ENCODE results near the gene A4GALT.
A peak's percentile ranks its signal among the peaks of the same experiment; 100 is the strongest.
"Not testable (repeated sequence)": the region's sequence is repeated elsewhere in the genome, so short reads cannot be mapped to it uniquely, and the experiment has no call there.

Gene A4GALT

DNA sequence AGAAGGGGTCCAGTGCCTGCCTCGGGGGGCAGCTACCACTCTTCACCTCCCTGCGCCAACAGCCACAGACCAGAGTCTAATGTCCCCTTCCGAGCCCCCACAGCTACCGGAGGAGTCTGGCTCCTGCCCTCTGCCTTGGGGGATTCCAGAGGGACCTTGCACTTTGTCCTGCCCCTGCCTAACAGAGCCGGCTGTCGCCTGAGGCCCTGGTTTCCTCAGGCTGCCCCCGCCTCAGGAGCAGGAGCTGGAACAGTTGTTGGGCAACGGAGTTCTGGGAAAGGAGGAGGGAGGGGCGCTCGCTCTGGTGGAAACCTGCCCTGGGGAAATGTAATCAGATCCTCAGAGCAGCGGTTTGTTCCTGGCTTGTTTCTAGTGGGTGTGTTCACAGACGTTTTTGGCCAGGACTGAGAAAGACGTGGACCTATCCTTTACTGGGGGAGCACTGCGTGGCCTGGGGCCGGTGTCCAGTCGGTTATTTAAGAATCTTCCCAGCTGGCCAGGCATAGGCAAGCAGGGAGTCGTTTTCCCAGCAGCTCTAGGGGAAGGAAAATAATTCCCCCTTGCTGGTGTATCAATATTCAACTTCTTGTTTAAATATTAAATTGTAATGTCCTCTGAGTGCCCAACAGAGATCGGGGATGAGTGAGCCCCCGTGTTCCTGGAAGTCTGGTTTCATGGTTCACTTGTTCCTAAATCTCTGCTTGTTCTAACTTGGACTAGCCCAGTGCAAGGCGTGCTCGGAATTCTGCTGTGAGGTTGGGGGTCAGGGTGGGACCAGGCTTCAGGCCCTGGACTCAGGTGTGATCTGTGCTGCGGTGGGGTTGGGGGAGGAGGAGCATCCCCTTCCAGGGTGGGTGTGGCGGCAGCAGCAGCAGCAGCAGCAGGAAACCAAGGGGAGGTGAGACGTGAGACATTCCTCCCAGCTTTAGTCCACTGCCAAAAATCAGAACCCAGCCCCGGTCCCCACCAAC lies 32.1 kb downstream of the A4GALT start:
- no peaks in the 10 kb centered on the region for H3K4me1 Mint-ChIP-seq (ENCODE audit: low read depth)
- H3K27me3 Mint-ChIP-seq (ENCODE audit: low read depth): no peaks in the 10 kb centered on the region
- H3K4me3 Mint-ChIP-seq: no peak overlapping the region
- no peaks in the 10 kb centered on the region for H3K9me3 Mint-ChIP-seq
- no peak for DNase-seq (ENCODE audit: low spot score)
- no peak overlapping the region for H3K27ac Mint-ChIP-seq
- no peaks in the 10 kb centered on the region for H3K36me3 Mint-ChIP-seq (ENCODE audit: low read depth)

DNA sequence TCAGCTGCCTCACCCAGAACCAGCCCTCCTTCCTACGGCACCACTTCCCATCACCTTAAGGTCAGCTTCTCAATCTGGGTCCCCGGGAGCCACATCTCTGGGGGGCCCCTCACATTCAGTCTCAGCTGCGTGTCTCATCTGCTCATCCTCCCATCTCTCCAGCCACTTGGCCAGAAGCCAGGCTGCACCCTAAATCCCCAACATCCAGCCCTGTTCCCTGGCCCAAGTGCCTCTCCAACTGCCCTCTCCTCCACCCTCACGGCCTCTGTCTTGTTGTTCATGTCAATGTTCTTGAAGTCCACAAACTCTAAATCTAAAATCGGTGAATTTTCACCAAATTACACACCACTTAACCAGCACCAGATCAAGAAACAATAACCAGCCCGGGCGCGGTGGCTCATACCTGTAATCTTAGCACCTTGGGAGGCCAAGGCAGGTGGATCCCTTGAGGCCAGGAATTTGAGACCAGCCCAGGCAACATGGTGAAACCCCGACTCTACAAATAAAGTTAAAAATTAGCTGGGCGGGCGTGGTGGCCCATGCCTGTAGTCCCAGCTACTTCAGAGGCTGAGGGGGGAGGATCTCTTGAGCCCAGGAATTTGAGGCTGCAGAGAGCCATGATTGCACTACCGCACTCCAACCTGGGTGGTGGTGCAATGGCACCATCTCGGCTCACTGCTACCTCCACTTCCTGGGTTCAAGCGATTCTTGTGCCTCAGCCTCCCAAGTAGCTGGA lies 33.7 kb downstream of the A4GALT start:
- Mint-ChIP-seq H3K9me3 (no peaks in the 10 kb centered on the region), H3K36me3 (ENCODE audit: low read depth) (no peaks in the 10 kb centered on the region), H3K4me3 (no peak overlapping the region), H3K27me3 (ENCODE audit: low read depth) (peaks cover 5% of the 10 kb centered on the region), H3K27ac (no peak overlapping the region), H3K4me1 (ENCODE audit: low read depth) (no peaks in the 10 kb centered on the region)
- DNase-seq (ENCODE audit: low spot score): no peak

DNA sequence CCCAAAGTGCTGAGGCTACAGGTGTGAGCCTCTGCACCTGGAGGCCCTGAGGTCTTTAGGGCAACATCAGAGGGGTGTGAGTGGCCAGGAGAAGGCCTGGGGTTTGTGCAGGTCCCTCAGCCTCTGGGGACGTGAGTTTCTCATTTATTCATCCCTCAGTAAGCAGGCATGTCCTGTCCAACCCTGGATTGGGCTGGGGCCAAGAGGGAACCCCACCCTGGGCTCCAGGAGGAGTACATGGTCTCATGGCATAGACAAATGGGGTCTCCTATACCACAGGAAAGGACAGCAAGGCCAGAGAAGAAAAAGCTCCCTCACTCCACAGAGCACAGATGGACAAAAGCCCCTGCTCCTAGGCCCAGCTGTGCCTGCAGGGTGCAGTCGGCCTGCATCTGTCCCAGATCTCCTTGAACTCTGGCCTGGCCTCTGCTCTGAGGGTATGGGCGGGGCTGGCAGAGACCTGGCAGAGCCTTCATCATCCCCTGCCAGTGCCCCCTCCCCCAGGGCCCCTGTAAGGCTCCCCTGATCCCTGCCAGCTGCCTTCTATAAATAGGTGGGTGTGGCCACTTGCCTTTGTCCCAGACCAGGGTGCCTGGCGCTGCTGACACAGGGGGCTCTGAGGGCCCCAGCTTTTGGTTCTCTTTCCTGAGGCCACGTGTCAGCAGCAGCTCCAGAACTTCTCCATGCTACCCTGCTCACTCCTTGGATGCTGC lies 34.6 kb downstream of the A4GALT start:
- Mint-ChIP-seq H3K36me3 (ENCODE audit: low read depth) (no peaks in the 10 kb centered on the region), H3K4me1 (ENCODE audit: low read depth) (no peaks in the 10 kb centered on the region), H3K4me3 (no peak overlapping the region), H3K27me3 (ENCODE audit: low read depth) (peaks cover 5% of the 10 kb centered on the region), H3K27ac (no peak overlapping the region), H3K9me3 (no peaks in the 10 kb centered on the region)
- DNase-seq (ENCODE audit: low spot score): no peak

DNA sequence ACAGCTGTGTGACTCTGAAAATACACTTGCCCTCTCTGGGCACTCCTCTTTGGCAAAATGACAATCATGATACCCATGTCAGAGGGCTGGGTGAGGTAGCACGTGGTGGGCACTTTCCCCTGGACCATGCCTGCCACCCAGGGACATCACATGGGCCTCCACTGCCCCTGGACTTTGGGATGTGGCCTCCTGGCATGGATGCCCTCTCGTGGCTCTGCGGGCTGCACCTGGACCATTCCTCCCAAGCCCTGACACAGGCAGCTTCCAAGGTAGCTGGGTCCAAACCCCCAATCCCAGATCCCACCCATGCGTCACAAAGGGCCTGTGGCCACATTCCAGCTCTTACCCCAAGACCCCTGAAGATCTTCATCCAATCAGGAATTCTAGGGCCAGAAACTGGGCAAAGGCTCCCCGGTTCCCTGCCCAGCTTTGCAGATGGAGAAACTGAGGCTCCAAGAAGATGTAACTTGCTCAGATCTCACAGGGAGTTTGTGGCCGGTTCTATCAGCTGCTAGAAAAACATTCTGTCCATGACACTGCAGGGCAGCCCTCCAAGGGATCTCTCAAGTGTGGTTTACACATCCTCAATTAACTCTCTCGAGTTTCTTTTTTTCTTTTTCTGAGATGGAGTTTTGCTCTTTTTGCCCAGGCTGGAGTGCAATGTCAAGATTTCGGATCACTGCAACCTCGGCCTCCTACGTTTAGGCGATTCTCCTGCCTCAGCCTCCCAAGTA lies 36.0 kb downstream of the A4GALT start:
- no peaks in the 10 kb centered on the region for H3K9me3 Mint-ChIP-seq
- no peaks in the 10 kb centered on the region for H3K36me3 Mint-ChIP-seq (ENCODE audit: low read depth)
- no peak overlapping the region for H3K4me3 Mint-ChIP-seq
- H3K27me3 Mint-ChIP-seq (ENCODE audit: low read depth): peaks cover 5% of the 10 kb centered on the region
- DNase-seq (ENCODE audit: low spot score): no peak
- H3K4me1 Mint-ChIP-seq (ENCODE audit: low read depth): no peaks in the 10 kb centered on the region
- no peak overlapping the region for H3K27ac Mint-ChIP-seq

DNA sequence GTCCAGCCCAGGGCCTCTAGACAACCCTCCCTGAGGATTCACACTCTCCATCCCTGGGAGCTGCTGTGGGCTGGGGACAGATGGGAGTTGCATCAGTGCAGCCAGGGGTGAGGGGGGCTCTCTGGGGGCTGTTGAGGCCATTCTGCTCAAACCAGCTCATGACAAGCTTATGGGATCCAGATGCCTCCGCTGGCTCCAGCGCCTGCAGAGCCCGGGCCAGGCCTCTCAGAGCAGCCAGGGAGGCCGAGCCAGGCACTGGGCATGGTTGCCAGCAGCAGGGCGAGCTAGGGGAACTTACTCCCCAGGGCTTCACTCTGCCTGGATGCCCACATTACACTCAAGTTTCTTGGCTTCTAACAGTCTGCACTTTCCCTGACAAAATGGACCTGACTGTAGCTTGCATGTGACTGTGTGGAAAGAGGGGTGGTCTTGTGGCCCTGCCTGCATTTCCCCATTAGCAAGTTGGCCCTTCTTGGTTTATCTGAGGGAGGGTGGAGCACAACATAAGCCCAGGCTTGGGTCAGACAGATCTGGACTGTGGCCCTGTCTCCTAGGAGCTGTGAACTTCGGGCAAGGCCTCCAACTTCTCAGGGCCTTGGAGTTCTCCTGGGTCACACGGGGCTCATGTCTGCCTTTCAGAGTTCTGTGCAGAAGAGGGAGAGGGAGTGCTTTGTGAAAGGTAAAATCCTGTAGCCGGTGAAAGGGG lies 36.9 kb downstream of the A4GALT start:
- no peak overlapping the region for H3K27ac Mint-ChIP-seq
- H3K4me3 Mint-ChIP-seq: no peak overlapping the region
- no peak for DNase-seq (ENCODE audit: low spot score)
- no peaks in the 10 kb centered on the region for H3K4me1 Mint-ChIP-seq (ENCODE audit: low read depth)
- H3K27me3 Mint-ChIP-seq (ENCODE audit: low read depth): peaks cover 7% of the 10 kb centered on the region
- H3K9me3 Mint-ChIP-seq: no peaks in the 10 kb centered on the region
- no peaks in the 10 kb centered on the region for H3K36me3 Mint-ChIP-seq (ENCODE audit: low read depth)

DNA sequence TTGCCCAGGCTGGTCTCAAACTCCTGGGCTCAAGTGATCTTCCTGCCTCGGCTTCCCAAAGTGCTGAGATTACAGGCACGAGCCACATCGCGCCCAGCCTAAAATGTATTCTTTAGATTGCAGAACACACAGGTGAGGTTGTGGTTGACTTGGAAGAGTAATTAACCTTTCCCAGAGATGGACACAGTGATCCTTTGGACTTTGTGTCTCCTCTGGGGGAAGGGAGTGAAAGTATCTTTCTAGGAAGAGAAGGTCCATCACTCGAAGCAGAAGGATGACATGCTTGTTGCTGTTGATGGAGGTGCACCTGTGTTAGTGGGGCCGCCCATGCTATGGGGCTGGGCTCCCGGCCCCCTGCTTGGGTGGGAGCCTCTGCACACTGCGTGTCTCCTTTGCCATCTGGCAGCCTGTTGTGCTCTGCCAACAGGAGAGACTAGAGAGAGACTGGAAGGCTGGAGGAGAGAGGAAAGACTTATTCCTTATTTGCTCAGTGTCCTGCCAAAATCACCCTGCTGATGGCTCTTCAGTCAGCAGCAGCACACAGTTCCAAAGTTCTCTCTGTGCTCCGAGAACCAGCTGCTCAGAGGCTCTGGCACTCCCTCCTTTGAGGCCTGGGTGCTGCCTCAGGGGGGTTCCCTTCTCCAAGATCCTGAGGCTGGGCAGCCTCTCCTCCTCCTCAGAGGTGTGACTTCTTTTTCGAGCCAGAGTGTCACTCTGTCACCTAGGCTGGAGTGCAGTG lies 38.4 kb downstream of the A4GALT start:
- no peak for DNase-seq (ENCODE audit: low spot score)
- Mint-ChIP-seq H3K27me3 (ENCODE audit: low read depth) (peaks cover 12% of the 10 kb centered on the region), H3K4me3 (no peak overlapping the region), H3K27ac (no peak overlapping the region), H3K36me3 (ENCODE audit: low read depth) (no peaks in the 10 kb centered on the region), H3K9me3 (peaks cover 7% of the 10 kb centered on the region), H3K4me1 (ENCODE audit: low read depth) (no peaks in the 10 kb centered on the region)

DNA sequence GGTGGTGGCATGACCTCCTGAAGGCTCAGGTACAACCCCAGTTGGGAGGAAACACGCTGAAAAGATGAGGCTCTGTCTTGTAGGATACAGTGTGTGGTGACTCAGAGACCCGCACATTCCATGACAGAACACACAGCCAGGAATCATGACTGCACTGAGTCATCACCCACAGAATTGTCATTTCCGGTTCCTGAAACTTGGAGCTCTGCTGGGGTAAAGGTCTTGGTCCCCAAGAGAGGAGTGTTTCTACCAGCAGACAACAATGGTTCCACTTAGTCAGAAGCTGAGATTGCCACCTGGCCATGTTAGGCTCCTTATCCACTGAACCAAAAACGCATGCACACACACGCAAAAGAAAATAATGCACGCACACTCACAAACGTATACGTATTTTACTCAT lies 40.0 kb downstream of the A4GALT start:
- H3K36me3 Mint-ChIP-seq (ENCODE audit: low read depth): no peaks in the 10 kb centered on the region
- peak; percentile 8 for DNase-seq (ENCODE audit: low spot score)
- peaks cover 12% of the 10 kb centered on the region for H3K27me3 Mint-ChIP-seq (ENCODE audit: low read depth)

DNA sequence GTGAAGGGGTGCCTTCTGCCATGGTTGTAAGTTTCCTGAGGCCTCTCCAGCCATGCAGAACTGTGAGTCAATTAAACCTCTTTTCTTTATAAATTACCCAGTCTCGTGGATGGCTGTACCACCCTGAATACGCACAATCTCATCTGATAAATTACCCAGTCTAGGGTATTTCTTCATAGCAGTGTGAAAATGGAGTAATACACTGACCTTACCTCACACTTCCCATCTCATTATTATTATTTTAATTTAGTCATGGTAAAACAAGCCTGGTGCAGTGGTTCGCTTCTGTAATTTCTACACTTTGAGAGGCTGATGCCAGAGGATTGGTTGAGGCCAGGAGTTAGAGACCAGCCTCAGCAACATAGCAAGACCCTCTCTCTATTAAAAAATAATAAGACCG lies 41.0 kb downstream of the A4GALT start:
- DNase-seq (ENCODE audit: low spot score): no peak
- no peaks in the 10 kb centered on the region for H3K4me1 Mint-ChIP-seq (ENCODE audit: low read depth)
- H3K4me3 Mint-ChIP-seq: no peak overlapping the region
- peaks cover 12% of the 10 kb centered on the region for H3K27me3 Mint-ChIP-seq (ENCODE audit: low read depth)
- no peak overlapping the region for H3K27ac Mint-ChIP-seq
- H3K9me3 Mint-ChIP-seq: peaks cover 7% of the 10 kb centered on the region
- H3K36me3 Mint-ChIP-seq (ENCODE audit: low read depth): no peaks in the 10 kb centered on the region

More for the DNA sequence above, 40.0 kb downstream of the A4GALT start:
- no peak overlapping the region for H3K4me3 Mint-ChIP-seq
- H3K9me3 Mint-ChIP-seq: peaks cover 7% of the 10 kb centered on the region
- no peaks in the 10 kb centered on the region for H3K4me1 Mint-ChIP-seq (ENCODE audit: low read depth)
- H3K27ac Mint-ChIP-seq: no peak overlapping the region

DNA sequence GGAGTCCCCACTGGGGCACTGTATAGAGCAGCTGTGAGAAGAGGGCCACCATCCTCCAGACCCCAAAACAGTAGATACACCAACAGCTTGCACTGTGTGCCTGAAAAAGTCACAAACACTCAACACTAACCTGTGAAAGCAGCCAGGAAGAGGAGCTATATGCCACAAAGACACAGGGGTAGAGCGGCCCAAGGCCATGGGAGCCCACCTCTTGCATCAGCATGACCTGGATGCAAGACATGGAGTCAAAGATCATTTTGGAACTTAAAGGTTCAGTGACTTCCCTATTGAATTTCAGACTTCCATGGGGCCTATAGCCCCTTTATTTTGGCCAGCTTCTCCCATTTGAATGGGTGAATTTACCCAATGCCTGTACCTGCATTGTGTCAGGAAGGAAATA lies 41.8 kb downstream of the A4GALT start:
- H3K9me3 Mint-ChIP-seq: peaks cover 7% of the 10 kb centered on the region
- H3K36me3 Mint-ChIP-seq (ENCODE audit: low read depth): no peaks in the 10 kb centered on the region
- no peaks in the 10 kb centered on the region for H3K4me1 Mint-ChIP-seq (ENCODE audit: low read depth)
- H3K27me3 Mint-ChIP-seq (ENCODE audit: low read depth): peaks cover 14% of the 10 kb centered on the region
- DNase-seq (ENCODE audit: low spot score): no peak
- H3K4me3 Mint-ChIP-seq: no peak overlapping the region
- H3K27ac Mint-ChIP-seq: no peak overlapping the region

DNA sequence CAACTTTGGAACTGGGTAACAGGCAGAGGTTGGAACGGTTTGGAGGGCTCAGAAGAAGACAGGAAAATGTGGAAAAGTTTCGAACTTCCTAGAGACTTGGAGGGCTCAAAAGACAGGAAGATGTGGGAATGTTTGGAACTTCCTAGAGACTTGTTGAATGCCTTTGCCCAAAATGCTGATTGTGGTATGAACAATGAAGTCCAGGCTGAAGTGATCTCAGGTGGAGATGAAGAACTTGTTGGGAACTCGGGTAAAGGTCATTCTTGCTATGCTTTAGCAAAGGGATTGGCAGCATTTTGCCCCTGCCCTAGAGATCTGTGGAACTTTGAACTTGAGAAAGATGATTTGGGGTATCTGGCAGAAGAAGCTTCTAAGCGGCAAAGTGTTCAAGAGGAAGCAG lies 42.7 kb downstream of the A4GALT start:
- not testable (repeated sequence) for H3K4me1 Mint-ChIP-seq (ENCODE audit: low read depth); DNase-seq (ENCODE audit: low spot score); H3K36me3 Mint-ChIP-seq (ENCODE audit: low read depth); H3K9me3 Mint-ChIP-seq; H3K4me3 Mint-ChIP-seq; H3K27ac Mint-ChIP-seq
- H3K27me3 Mint-ChIP-seq (ENCODE audit: low read depth): peaks cover 11% of the 10 kb centered on the region

DNA sequence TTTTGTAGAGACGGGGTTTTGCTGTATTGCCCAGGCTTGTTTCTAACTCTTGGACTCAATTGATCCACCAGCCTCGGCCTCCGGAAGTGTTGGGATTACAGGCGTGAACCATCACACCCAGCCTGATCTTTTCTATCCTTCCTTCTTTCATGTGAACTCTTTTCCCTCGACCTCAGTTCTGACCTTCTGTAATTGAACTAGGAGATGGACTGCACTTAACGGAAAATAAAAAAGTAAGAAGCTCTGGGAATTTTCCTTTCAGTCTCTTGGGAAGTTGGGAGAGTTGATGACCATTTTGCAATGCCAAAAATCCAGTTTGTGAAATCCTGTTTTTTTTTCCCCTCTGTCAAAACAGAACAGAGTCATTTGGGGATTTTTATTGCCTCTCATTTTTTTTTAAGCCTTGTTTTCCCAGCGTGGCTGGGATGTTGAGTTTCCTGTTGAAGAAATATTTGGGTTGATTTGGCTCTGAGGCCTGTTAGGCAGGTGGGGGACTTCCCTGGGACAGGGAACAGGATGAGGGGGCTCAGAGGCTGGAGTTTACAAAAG lies 44.5 kb downstream of the A4GALT start:
- DNase-seq (ENCODE audit: low spot score): no peak
- Mint-ChIP-seq H3K4me1 (ENCODE audit: low read depth) (peaks cover 4% of the 10 kb centered on the region), H3K27ac (no peak overlapping the region), H3K9me3 (peaks cover 7% of the 10 kb centered on the region), H3K27me3 (ENCODE audit: low read depth) (peaks cover 9% of the 10 kb centered on the region), H3K36me3 (ENCODE audit: low read depth) (no peaks in the 10 kb centered on the region), H3K4me3 (no peak overlapping the region)

DNA sequence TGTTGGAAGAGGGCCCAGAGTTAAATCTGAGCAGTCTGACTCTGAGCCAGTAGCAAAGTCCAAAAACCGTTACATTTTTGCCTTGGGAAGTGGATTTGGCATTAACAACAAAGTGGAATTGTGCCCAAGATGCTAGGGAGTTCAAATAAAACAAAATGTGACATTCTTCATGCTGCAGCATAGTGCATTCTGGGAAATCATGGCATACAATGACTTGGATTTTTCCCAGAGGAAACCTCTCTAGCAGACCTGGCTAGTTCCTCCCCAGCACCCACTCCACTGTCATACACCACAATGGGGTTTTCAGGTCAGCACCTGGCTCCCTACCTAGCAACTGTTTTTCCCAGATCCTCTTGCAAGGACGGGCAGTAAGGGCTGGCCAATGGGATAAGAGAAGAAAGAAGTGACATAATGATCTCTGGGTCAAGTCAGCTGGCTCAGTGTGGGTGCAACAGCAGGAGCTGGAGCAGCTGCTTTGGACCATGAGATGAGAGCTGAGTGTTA lies 46.7 kb downstream of the A4GALT start:
- H3K36me3 Mint-ChIP-seq (ENCODE audit: low read depth): no peaks in the 10 kb centered on the region
- H3K9me3 Mint-ChIP-seq: peaks cover 7% of the 10 kb centered on the region
- H3K4me3 Mint-ChIP-seq: no peak overlapping the region
- DNase-seq (ENCODE audit: low spot score): no peak
- no peak overlapping the region for H3K27ac Mint-ChIP-seq
- H3K4me1 Mint-ChIP-seq (ENCODE audit: low read depth): peaks cover 12% of the 10 kb centered on the region
- peaks cover 7% of the 10 kb centered on the region for H3K27me3 Mint-ChIP-seq (ENCODE audit: low read depth)
